Esophagus (tissue), 2 donors: ENCODE results near the gene KIAA1614. TPM values are rescaled to one million over a fixed set of nuclear protein-coding genes. Genes with fewer than 3 reads are reported as not detected.

Source experiments
- H3K27ac ChIP-seq, 2 donors: one replicate each; pipeline ENCODE4 v1.5.1; 2013; ENCODE audit warnings: low read depth in 2 of 2, mild to moderate bottlenecking in 2 of 2, inconsistent platforms in 1 of 2, low read length in 1 of 2, moderate library complexity in 1 of 2
- H3K27me3 ChIP-seq, 2 donors: one replicate each; pipeline ENCODE4 v1.6.1; 2013; ENCODE audit warnings: low read length in 2 of 2, control low read depth in 1 of 2, mild to moderate bottlenecking in 1 of 2; ENCODE audit not compliant: insufficient read depth in 2 of 2, control insufficient read depth in 1 of 2
- H3K36me3 ChIP-seq, 2 donors: one replicate each; pipeline ENCODE4 v1.6.1; 2013; ENCODE audit warnings: low read length in 1 of 2; ENCODE audit not compliant: control insufficient read depth in 2 of 2, insufficient read depth in 2 of 2
- H3K4me1 ChIP-seq, 2 donors: one replicate each; pipeline ENCODE4 v1.6.1; 2013; ENCODE audit warnings: low read length in 1 of 2; ENCODE audit not compliant: control insufficient read depth in 2 of 2, insufficient read depth in 2 of 2
- H3K4me3 ChIP-seq, 2 donors: one replicate each; pipeline ENCODE4 v1.5.1; 2013; ENCODE audit warnings: low read length in 2 of 2, mild to moderate bottlenecking in 2 of 2, low read depth in 1 of 2, moderate library complexity in 1 of 2
- H3K9me3 ChIP-seq, 2 donors: one replicate each; pipeline ENCODE4 v1.6.1; 2013; ENCODE audit warnings: mild to moderate bottlenecking in 2 of 2, low read depth in 1 of 2, low read length in 1 of 2, moderate library complexity in 1 of 2; ENCODE audit not compliant: control insufficient read depth in 2 of 2, insufficient read depth in 1 of 2
- whole genome bisulfite sequencing, 2 donors: extraction: QIAGEN DNeasy Blood & Tissue Kit; methylation state at CpG; one replicate each; pipeline ENCODE4 v1.1.7; 2013; 5-methylcytosine and 5-hydroxymethylcytosine counted together
- polyA plus RNA-seq, 2 donors: library from polyadenylated mRNA; stranded (reverse); fragments of 200-250 nt; gene quantifications; one replicate each; pipeline ENCODE4 v1.2.3, GENCODE V29; 2013
- donor health status: healthy with polysubstance abuse.
- donor health status: Bipolar disorder and iron deficiency.

Gene KIAA1614
- polyA plus RNA-seq, 2 donors = 1.0 to 1.5 TPM

DNA sequence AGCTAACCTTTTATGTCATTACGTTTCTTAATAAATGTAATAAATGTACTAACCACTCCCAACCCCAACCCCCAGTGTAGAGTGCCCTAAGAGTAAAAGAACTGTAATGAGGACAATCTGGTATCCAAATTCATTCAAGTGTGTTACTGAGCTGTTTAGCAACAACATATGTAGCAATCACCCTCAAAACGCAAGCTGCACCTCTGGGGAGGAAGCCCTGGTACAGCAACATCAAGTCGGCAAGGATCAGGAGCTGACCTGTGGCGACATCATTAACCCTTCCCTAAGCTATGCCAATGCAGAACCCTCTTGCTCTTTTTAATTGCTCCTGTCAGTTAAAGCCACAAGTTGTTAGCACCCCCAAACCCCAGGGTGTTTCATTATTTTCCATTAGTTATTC is 62.9 kb downstream of the KIAA1614 start:
- peaks cover 17 to 18% of the 10 kb centered on the region in 2 donors for H3K36me3 ChIP-seq
- peaks cover 0 to 8% of the 10 kb centered on the region in 2 donors for H3K4me1 ChIP-seq
- no peak overlapping the region for H3K4me3 ChIP-seq
- no peaks in the 10 kb centered on the region for H3K9me3 ChIP-seq
- no peak overlapping the region for H3K27ac ChIP-seq
- 68 to 72% methylated on average over 4 of the region's 4 CpGs for WGBS, 2 donors
- no peaks in the 10 kb centered on the region for H3K27me3 ChIP-seq

DNA sequence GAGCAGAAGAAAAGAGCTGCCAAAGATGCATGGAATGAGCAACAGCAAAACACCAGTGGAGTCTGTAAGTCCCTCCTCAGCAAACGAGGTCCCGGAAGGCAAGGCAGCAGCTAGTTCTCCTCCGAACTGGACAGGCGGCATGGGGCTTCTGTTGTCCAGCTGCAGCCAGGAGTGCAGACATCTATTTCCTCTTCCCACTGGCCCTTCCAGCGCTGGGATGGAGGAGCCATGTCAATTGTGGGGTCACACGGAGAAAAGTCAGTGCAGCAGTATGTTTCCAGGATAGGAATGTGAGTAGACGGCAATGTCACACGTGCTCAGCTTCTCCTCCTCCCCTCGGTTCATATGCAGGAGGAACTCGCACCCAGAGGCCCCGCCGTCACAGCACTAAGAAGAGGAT is 63.5 kb downstream of the KIAA1614 start:
- H3K4me1 ChIP-seq = peaks cover 0 to 8% of the 10 kb centered on the region in 2 donors
- H3K27me3 ChIP-seq = no peaks in the 10 kb centered on the region
- peaks cover 17 to 20% of the 10 kb centered on the region in 2 donors for H3K36me3 ChIP-seq
- 88 to 92% methylated on average over 12 of the region's 12 CpGs for WGBS, 2 donors
- H3K27ac ChIP-seq = no peak overlapping the region
- H3K9me3 ChIP-seq = no peaks in the 10 kb centered on the region
- no peak overlapping the region for H3K4me3 ChIP-seq

- Histone ChIP-seq H3K4me1 (peaks cover 0 to 8% of the 10 kb centered on the region in 2 donors), H3K27ac (no peak overlapping the region), H3K4me3 (no peak overlapping the region), H3K9me3 (no peaks in the 10 kb centered on the region), H3K27me3 (no peaks in the 10 kb centered on the region), H3K36me3 (peaks cover 15 to 21% of the 10 kb centered on the region in 2 donors)
- 76 to 83% methylated on average over 6 of the region's 6 CpGs for WGBS, 2 donors
Measured at GRCh38 chr1:180976732-180977357, 64.1 kb downstream of the KIAA1614 start.

DNA sequence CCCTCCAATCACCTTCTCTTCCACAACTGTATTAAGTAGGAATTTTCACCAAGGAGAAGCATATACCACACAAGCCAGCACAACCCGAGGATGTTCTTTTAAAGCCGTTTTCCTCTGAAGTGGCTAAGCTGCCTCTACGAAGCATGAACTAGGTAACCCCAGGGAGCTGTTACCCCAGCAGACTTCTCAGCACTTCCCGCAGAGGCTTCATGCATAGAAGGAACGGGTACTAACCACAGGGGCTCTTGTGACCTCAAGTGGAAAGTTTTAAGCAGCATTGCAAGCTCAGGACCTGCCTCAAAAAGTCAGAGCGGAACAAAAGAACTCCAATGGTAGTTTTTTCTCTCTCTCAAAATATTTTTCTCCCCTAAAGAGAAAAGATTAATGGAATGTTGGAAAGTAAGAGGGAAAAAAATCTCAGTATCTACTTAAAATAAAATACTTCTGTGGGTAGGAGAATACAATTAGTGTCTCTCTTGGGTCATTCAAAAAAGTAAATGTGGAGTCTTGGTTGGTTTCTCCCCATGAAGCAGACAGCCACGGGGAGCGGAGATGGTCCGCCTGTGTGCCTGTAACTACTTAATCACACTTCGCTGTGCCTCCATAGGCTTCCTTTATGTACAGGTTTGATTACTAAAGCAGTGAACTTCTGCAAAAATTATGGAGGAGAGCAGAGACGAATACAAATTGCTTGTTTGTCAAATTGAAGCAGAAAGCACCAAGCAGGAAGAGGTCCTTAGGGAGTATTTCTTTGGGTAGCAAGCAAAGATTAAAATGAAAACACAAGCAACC is 69.1 kb downstream of the KIAA1614 start:
- WGBS, 2 donors = 59 to 65% methylated on average over 11 of the region's 11 CpGs
- peaks cover 9 to 13% of the 10 kb centered on the region in 2 donors for H3K36me3 ChIP-seq

DNA sequence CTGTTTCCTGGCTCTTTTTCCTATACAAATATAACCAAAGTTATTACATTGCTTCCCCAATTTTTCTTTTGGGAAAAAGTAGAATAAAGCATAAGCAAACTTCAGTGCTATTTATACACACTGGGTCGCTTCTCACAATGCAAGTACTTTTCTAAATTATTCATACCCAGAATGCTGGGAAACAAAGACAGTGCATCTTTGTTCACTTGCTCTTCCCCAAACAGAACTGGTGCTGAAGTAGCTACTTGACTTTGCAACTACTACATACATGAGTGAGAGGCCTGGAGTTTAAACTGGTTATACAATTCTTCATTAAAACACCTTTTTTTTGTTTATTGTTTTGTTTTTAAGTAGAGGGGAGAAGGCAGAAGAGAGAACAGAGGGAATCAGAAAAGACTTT is 69.7 kb downstream of the KIAA1614 start:
- Histone ChIP-seq H3K9me3 (no peaks in the 10 kb centered on the region), H3K27ac (no peak overlapping the region), H3K4me1 (no peaks in the 10 kb centered on the region), H3K4me3 (no peak overlapping the region), H3K27me3 (no peaks in the 10 kb centered on the region), H3K36me3 (peaks cover 15 to 19% of the 10 kb centered on the region in 2 donors)
- WGBS, 2 donors = 68 to 85% methylated on average over 1 of the region's 1 CpG

More for the DNA sequence above, 69.1 kb downstream of the KIAA1614 start:
- Histone ChIP-seq H3K4me1 (peaks cover 0 to 2% of the 10 kb centered on the region in 2 donors), H3K27me3 (no peaks in the 10 kb centered on the region), H3K27ac (no peak overlapping the region), H3K4me3 (no peak overlapping the region), H3K9me3 (no peaks in the 10 kb centered on the region)

DNA sequence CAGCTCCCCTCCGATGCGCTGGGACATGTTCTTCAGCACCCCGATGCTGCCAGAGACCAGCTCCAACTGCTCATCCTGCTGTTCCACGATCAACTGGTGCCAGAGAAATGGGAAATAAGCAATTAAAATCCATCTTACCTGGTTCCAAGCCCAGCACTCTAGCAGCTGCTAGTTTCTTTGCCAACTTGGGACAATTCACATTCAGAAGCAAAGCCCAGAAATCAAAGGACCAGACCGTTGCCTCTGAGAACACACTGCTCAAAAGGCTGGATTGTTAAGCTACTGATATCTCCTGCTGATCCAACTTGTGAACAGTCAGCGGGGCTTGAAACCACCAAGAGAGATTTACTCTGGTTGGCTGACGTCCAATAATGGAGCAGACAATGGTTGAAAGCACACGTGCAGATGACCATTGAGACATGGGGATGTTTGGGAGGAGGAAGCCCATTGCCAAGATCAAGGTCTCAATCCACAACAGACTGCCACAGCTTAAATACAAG is 75.6 kb downstream of the KIAA1614 start:
- Histone ChIP-seq H3K9me3 (no peaks in the 10 kb centered on the region), H3K4me1 (no peaks in the 10 kb centered on the region), H3K27ac (peak overlapping the region in 1 of 2 donors; percentile 3), H3K27me3 (no peaks in the 10 kb centered on the region), H3K36me3 (peaks cover 21 to 35% of the 10 kb centered on the region in 2 donors), H3K4me3 (no peak overlapping the region)
- 49 to 64% methylated on average over 8 of the region's 8 CpGs for WGBS, 2 donors

DNA sequence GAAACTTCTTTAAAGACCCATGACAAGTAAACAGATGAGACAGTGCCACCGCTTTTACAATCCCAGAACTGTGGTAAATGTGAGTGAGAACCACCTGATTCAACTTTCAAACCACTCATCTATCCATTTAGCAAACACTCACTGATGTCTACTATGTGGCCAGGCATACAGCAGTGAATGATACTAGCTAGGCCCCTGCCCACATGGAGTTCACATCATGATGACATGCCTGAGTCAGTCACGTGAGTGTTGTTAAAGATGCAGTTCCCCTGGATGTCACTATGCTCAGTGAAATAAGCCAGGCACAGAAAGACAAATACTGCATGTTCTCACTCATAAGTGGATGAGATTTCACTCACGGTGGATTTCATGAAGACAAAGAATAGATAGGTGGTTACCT is 81.6 kb downstream of the KIAA1614 start:
- H3K27me3 ChIP-seq = no peaks in the 10 kb centered on the region
- H3K36me3 ChIP-seq = peaks cover 7 to 15% of the 10 kb centered on the region in 2 donors
- no peaks in the 10 kb centered on the region for H3K9me3 ChIP-seq
- no peak overlapping the region for H3K4me3 ChIP-seq
- no peak overlapping the region for H3K27ac ChIP-seq
- WGBS, 2 donors = 81 to 86% methylated on average over 3 of the region's 3 CpGs
- no peaks in the 10 kb centered on the region for H3K4me1 ChIP-seq

DNA sequence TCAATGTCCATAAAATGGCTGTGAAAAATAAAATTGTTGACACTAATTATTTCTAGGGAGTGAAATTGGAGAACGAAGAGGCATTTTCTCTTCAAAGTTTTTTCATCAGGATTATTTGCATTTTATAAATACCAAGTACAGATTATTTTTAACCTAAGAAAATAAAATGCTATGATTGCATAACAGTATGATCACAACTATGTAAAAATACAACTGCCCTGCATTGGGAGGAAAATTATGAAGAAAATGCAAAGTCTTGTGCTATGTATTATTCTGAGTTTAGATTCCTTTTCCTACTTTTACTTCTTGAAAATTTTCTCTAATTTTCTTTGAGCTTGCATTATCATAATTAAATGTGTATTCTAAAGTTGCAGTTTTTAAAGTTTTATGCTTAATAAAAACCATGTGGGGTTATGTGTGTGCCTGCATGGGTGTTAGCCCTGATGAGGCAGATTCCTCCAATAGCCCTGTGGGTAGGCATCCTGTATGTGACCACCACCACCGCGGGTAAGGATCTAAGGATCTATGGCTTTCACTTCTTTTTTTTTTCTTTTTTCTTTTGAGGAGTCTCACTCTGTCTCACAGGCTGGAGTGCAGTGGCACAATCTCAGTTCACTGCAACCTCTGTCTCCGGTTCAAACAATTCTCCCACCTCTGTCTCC is 85.3 kb downstream of the KIAA1614 start:
- Histone ChIP-seq H3K4me1 (no peaks in the 10 kb centered on the region), H3K4me3 (no peak overlapping the region), H3K27me3 (no peaks in the 10 kb centered on the region), H3K9me3 (no peaks in the 10 kb centered on the region), H3K36me3 (peaks cover under 1 to 7% of the 10 kb centered on the region in 2 donors), H3K27ac (no peak overlapping the region)
- 90 to 91% methylated on average over 4 of the region's 4 CpGs for WGBS, 2 donors
